ENCODE results near the gene SH2B2.

Gene SH2B2

DNA sequence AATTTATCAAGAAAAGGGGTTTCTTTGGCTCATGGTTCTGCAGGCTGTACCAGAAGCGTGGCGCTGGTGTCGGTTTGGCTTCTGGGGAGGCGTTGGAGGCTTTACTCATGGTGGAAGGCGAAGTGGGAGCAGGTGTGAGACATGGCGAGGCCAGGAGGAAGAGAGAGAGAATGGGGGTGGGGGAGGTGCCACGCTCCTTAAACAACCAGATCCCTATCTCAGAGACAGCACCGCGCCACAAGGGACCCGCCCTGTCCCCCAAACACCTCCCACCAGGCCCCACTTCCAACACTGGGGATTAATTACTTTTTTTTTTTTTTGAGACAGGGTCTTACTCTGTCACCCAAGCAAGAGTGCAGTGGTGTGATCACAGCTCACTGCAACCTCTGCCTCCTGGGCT lies 18.0 kb upstream of the SH2B2 start:
- H3K4me3 ChIP-seq (ENCODE audit: low read length), result no peak overlapping the region
- 97% methylated on average over 9 of the region's 10 CpGs for WGBS
- H3K4me1 ChIP-seq (ENCODE audit: insufficient read depth, low read length), result peaks cover 3% of the 10 kb centered on the region
- H3K27ac ChIP-seq (ENCODE audit: low read depth, low read length), result no peak overlapping the region
- no peak overlapping the region for H3K9ac ChIP-seq (ENCODE audit: low read depth, low read length)
- no peaks in the 10 kb centered on the region for H3K27me3 ChIP-seq (ENCODE audit: insufficient read depth, low read length)
- no peaks in the 10 kb centered on the region for H3K9me3 ChIP-seq (ENCODE audit: insufficient read depth, low read depth, low read length)
- no peaks in the 10 kb centered on the region for H3K36me3 ChIP-seq (ENCODE audit: insufficient read depth, low read length)

DNA sequence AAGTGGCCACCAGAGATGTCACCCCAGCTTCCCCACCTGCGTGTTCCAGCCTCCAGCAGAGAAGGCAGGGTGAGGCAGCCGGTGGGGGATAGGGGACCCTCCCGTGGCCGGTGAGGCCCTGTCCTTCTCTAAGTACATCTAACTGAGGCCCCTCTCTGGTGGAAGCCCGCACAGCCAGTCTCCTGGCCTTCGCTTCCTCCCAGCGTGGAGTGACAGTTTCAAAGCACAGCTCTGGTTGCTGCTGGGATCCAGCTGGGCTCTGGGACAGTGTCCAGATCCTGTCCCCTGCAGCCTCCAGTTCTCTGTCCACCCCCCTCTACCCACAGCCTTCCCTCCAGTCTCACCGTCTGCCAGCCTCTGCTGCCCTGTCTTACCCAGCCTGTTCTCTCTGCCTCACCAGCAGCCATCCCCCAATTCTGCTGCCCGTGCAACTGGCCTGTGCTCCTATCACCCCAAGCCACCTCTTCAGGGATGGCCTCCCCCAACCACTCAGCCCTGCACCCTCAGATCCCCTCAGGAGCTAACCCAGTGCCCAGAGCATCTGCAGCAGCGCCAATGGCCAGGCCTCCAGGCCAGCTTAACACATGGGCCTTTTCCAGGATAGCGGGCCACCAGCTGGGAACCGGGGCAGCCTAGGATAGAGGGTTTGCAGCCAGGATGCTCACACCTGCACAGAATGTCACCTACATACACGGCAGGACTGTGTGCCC lies 16.3 kb upstream of the SH2B2 start:
- Histone ChIP-seq H3K27me3 (ENCODE audit: insufficient read depth, low read length) (no peaks in the 10 kb centered on the region), H3K36me3 (ENCODE audit: insufficient read depth, low read length) (no peaks in the 10 kb centered on the region), H3K9ac (ENCODE audit: low read depth, low read length) (no peak overlapping the region), H3K9me3 (ENCODE audit: insufficient read depth, low read depth, low read length) (no peaks in the 10 kb centered on the region), H3K4me1 (ENCODE audit: insufficient read depth, low read length) (peaks cover 5% of the 10 kb centered on the region; the same call in 1 of the 2 replicates), H3K27ac (ENCODE audit: low read depth, low read length) (no peak overlapping the region), H3K4me3 (ENCODE audit: low read length) (no peak overlapping the region)
- 83% methylated on average over 13 of the region's 13 CpGs for WGBS

DNA sequence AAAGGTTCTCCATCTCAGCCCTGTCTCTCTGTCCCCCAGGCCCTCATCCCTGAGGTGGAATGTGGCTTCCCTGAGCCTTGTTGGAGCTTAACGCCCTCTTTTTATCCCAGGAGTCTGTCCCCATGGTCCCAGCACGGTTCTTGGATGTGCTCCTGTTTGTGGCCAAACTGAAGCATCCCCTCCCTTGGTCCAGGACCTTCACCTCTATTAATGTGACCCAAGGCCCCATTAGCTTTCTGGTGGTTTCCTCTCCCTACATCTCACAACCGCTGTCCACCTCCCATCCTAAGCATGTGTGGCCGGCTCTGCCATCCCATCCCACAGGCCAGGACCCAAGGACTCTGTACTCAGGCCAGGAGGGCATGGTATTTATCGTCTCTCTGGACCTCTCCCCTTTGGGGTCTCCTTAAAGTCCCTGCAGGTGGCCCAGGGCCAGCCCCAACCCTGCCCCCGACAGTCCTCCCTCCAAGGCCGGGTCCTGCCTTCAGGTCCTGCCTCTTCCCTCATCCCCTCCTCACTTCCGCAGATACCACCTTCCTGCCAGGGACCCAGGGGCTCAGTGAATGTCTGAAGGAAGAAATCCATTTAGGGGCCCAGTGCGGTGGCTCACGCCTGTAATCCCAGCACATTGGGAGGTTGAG lies 15.4 kb upstream of the SH2B2 start:
- WGBS, result 93% methylated on average over 10 of the region's 10 CpGs

DNA sequence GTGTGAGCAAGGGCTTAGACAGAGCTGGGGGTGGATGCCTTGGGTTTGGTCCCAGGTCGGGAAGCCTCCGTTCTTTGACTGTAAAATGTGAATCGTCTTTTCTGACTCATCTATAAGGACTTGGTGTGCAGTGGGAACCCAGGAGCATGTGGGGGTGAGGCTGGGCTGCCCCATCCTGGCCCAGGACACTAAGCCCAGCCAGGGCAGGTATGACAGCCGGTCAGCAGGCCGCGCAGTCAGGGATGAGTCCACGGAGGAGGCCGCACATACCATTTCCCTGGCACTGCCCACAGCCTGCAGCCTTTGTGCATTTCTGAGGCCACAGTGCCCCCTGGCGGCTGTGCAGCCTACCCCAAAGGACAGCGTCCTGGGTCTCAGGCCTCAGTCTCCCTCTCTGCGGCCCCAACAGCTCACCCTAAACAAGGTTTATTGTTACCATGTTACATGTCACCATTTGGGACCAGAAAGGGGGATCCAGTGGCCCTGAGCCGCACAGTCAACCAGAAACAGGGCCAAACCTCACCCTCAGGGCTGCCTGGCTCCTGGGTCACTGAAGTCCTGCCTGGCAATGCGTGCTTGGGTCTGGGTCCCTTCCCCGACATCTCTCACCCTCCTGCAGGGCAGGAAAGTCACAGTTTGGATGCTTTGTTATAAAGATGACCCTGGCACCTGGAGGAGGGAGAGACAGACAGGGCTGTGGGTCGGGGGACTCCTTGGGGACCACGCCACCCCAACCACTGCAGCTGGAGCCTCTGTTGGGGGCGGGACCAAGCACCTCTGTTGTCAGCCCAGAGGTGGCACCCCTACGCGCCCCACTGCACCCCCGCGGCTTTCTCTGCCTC lies 14.4 kb upstream of the SH2B2 start:
- Histone ChIP-seq H3K4me3 (ENCODE audit: low read length) (no peak overlapping the region), H3K9me3 (ENCODE audit: insufficient read depth, low read depth, low read length) (no peaks in the 10 kb centered on the region), H3K4me1 (ENCODE audit: insufficient read depth, low read length) (peaks cover 5% of the 10 kb centered on the region; the same call in 1 of the 2 replicates), H3K27me3 (ENCODE audit: insufficient read depth, low read length) (no peaks in the 10 kb centered on the region), H3K27ac (ENCODE audit: low read depth, low read length) (no peak overlapping the region), H3K9ac (ENCODE audit: low read depth, low read length) (no peak overlapping the region), H3K36me3 (ENCODE audit: insufficient read depth, low read length) (no peaks in the 10 kb centered on the region)
- WGBS, result 66% methylated on average over 21 of the region's 21 CpGs

More for the DNA sequence above, 15.4 kb upstream of the SH2B2 start:
- Histone ChIP-seq H3K9ac (ENCODE audit: low read depth, low read length) (no peak overlapping the region), H3K27ac (ENCODE audit: low read depth, low read length) (no peak overlapping the region), H3K9me3 (ENCODE audit: insufficient read depth, low read depth, low read length) (no peaks in the 10 kb centered on the region), H3K27me3 (ENCODE audit: insufficient read depth, low read length) (no peaks in the 10 kb centered on the region), H3K36me3 (ENCODE audit: insufficient read depth, low read length) (no peaks in the 10 kb centered on the region), H3K4me3 (ENCODE audit: low read length) (no peak overlapping the region), H3K4me1 (ENCODE audit: insufficient read depth, low read length) (peaks cover 5% of the 10 kb centered on the region; the same call in 1 of the 2 replicates)

DNA sequence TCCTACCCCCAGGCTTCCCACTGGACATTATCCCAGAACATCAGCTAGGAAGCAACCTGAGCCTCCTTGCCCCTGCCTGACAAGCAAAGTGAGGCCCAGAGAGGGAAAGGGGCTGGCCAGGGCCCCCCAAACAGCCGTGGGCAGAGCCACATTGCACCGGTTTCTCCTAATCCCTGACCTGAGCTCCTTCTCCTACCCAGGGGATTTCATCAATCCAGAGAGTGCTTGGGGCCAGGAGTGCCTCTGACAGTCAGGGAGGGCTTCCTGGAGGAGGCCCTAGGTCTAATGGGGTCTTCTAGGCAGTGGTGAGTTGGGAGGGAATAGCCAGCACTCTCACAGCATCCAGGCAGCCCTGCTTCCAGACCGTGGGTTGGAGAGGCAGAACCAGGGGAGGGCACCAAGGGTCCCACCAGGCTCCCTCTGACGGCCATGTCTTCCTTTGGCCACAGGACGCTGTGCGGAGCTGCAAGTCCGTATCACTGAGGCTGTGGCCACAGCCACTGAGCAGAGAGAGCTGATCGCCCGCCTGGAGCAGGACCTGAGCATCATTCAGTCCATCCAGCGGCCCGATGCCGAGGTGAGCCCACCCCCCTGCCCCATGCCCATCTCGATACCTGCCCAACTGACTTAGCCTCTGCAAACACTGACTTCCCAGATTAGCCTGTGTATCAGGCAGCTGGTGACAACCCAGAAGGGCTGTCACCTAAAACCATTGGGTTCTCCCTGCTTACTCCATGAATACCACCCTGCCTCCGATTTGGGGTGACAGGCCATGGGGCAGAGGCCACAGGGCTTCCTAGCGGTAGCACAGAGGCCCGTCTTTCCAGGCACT lies 13.5 kb upstream of the SH2B2 start:
- Histone ChIP-seq H3K4me3 (ENCODE audit: low read length) (no peak overlapping the region), H3K36me3 (ENCODE audit: insufficient read depth, low read length) (no peaks in the 10 kb centered on the region), H3K4me1 (ENCODE audit: insufficient read depth, low read length) (peaks cover 5% of the 10 kb centered on the region; the same call in 1 of the 2 replicates), H3K9me3 (ENCODE audit: insufficient read depth, low read depth, low read length) (no peaks in the 10 kb centered on the region), H3K9ac (ENCODE audit: low read depth, low read length) (no peak overlapping the region), H3K27ac (ENCODE audit: low read depth, low read length) (no peak overlapping the region), H3K27me3 (ENCODE audit: insufficient read depth, low read length) (no peaks in the 10 kb centered on the region)
- 93% methylated on average over 16 of the region's 16 CpGs for WGBS

DNA sequence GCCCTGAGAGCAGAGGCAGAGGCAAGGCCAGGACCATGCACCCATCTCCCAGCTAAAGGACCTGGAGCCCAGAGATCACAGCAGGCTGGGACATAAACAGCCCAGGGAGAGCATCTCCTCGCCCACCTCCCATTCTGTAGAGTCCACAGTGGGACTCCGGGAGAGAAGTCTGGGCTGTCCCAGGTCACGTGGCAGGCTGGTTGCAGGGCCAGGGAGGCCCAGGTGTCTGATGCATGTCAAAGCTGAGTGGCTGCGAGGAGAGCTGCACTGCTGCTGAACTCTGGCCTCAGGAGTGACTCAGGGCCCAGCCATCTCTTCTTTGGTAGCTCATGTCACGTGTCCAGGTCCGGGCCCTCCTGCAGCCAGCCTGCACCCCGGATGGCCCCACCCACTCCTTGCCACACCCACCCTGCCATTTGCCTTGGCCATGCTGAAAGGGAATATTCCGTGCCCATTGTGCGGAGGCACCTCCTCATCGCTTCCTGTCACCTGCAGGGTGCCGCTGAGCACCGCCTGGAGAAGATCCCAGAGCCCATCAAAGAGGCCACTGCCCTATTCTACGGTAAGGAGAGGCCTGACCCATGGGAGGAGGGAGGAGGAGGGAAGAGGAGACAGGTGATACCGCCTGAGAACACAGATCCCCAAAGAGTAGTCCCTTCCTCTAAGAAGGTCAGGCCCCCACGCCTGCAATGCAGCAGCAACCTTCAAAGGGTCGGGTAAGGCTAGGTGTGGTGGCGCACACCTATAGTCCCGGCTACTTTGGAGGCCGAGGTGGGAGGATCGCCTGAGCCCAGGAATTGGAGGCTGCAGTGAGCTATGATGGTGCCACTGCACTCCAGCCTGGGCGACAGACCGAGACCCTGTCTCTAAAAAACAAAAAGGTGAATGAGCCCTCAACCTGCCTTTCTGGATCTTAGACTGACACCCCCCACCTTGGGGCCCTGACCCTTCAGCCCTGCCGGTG lies 12.6 kb upstream of the SH2B2 start:
- Histone ChIP-seq H3K4me1 (ENCODE audit: insufficient read depth, low read length) (peaks cover 5% of the 10 kb centered on the region; the same call in 1 of the 2 replicates), H3K27me3 (ENCODE audit: insufficient read depth, low read length) (no peaks in the 10 kb centered on the region), H3K9ac (ENCODE audit: low read depth, low read length) (no peak overlapping the region), H3K9me3 (ENCODE audit: insufficient read depth, low read depth, low read length) (no peaks in the 10 kb centered on the region), H3K36me3 (ENCODE audit: insufficient read depth, low read length) (no peaks in the 10 kb centered on the region), H3K27ac (ENCODE audit: low read depth, low read length) (no peak overlapping the region), H3K4me3 (ENCODE audit: low read length) (no peak overlapping the region)
- 74% methylated on average over 23 of the region's 23 CpGs for WGBS

DNA sequence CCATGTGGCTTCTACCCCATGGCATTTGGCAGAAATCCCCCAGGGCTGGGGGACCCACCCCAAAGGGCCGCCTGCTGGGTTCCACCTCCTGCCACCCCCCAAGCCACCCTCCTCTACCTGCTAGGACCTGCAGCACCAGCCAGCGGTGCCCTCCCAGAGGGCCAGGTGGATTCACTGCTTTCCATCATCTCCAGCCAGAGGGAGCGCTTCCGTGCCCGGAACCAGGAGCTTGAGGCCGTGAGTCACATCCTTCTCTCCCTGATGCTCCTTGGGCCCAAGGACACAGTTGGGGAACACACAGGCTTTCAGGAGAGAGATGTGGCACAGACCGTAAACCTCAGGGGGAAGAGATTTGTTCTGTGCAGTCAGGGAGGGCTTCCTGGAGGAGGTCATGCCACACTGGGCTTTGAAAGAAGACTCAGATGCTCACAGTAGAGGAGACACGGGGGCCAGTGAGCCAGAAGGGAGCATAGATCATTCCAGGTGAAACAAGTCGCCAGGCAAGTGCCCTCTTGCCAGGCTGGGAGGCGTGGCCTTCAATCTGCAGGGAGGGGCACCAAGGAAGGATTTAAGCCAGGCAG lies 11.5 kb upstream of the SH2B2 start:
- H3K9me3 ChIP-seq (ENCODE audit: insufficient read depth, low read depth, low read length), result no peaks in the 10 kb centered on the region
- no peak overlapping the region for H3K27ac ChIP-seq (ENCODE audit: low read depth, low read length)
- H3K36me3 ChIP-seq (ENCODE audit: insufficient read depth, low read length), result no peaks in the 10 kb centered on the region
- H3K9ac ChIP-seq (ENCODE audit: low read depth, low read length), result no peak overlapping the region
- 91% methylated on average over 10 of the region's 10 CpGs for WGBS
- no peaks in the 10 kb centered on the region for H3K27me3 ChIP-seq (ENCODE audit: insufficient read depth, low read length)
- H3K4me1 ChIP-seq (ENCODE audit: insufficient read depth, low read length), result peaks cover 5% of the 10 kb centered on the region; the same call in 1 of the 2 replicates
- no peak overlapping the region for H3K4me3 ChIP-seq (ENCODE audit: low read length)

DNA sequence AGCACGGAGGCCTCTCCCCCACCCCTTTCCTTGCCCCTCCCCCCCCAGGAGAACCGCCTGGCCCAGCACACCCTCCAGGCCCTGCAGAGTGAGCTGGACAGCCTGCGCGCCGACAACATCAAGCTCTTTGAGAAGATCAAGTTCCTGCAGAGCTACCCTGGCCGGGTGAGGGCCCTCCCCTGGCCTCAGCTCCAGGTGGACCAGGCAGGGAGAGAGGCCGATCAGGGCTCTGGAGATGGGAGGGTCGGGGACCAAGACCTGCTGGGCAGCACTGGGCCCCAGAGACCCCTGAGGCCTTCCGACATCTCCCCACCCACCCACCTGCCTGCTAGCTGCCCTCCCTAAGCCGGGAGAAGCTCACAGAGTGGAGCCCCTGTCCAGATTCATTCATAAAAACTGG lies 8.8 kb upstream of the SH2B2 start:
- H3K9me3 ChIP-seq (ENCODE audit: insufficient read depth, low read depth, low read length), result no peaks in the 10 kb centered on the region
- no peak overlapping the region for H3K27ac ChIP-seq (ENCODE audit: low read depth, low read length)
- no peaks in the 10 kb centered on the region for H3K36me3 ChIP-seq (ENCODE audit: insufficient read depth, low read length)
- H3K27me3 ChIP-seq (ENCODE audit: insufficient read depth, low read length), result no peaks in the 10 kb centered on the region
- H3K9ac ChIP-seq (ENCODE audit: low read depth, low read length), result no peak overlapping the region
- 87% methylated on average over 10 of the region's 10 CpGs for WGBS
- H3K4me1 ChIP-seq (ENCODE audit: insufficient read depth, low read length), result peaks cover 5% of the 10 kb centered on the region; the same call in 1 of the 2 replicates
- H3K4me3 ChIP-seq (ENCODE audit: low read length), result no peak overlapping the region

DNA sequence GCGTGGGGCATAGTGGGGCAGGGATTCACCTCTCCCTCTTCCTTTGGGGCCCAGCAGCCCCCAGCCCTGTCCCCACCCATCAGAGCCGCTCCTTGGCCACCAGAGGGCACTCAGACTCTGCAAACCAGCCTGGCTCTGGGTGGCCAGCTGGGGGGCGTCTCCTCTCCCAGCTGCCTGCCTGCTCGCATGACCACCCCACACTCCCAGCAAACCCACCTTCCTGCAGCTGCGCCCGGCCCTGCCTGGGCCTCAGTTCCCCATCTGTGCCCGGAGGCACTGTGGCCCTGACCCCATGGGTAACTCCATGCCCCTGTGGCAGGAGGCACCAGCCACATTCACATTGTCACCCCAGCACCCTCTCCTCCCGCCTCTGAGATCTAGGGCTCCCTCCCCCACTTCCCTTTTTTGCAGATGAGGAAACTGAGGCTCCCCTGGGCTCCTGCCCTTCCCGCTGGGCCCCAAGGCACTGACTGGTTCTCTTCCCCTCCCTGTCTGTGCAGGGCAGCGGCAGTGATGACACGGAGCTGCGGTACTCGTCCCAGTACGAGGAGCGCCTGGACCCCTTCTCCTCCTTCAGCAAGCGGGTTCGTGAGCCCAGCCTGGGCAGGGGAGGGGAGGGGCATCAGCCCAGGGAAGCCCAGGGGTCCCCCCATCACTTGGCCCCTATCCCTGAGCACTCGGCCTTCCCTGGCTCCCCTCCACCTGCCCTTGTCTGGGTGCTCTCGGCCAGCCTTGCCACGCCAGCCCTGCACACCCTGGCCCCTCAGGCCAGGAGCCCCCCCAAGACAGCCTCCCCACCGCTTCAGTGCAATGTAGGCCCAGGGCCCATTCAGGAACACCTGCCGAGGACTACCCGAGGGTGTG lies 6.9 kb upstream of the SH2B2 start:
- Histone ChIP-seq H3K4me1 (ENCODE audit: insufficient read depth, low read length) (no peaks in the 10 kb centered on the region), H3K27me3 (ENCODE audit: insufficient read depth, low read length) (no peaks in the 10 kb centered on the region), H3K27ac (ENCODE audit: low read depth, low read length) (no peak overlapping the region), H3K4me3 (ENCODE audit: low read length) (no peak overlapping the region), H3K9me3 (ENCODE audit: insufficient read depth, low read depth, low read length) (no peaks in the 10 kb centered on the region), H3K36me3 (ENCODE audit: insufficient read depth, low read length) (no peaks in the 10 kb centered on the region), H3K9ac (ENCODE audit: low read depth, low read length) (no peak overlapping the region)
- 66% methylated on average over 21 of the region's 23 CpGs for WGBS
